ENCODE measurements around the gene CAPN5.
"Not testable (repeated sequence)": the region's sequence is repeated elsewhere in the genome, so short reads cannot be mapped to it uniquely, and the experiment has no call there.

Gene CAPN5

GRCh38 chr11:77096591-77097019, 29.8 kb downstream of the CAPN5 start:
- no peak for DNase-seq (ENCODE audit: low read depth)

- DNase-seq (ENCODE audit: low read depth), result not testable (repeated sequence)
These were observed 30.4 kb downstream of the CAPN5 start for GRCh38 chr11:77097180-77097579.

- DNase-seq (ENCODE audit: low read depth), result no peak
These were observed 33.6 kb downstream of the CAPN5 start for GRCh38 chr11:77100166-77101042.

- DNase-seq (ENCODE audit: low read depth), result no peak
These were observed 34.3 kb downstream of the CAPN5 start for GRCh38 chr11:77101043-77101537.

GRCh38 chr11:77102246-77103210, 35.8 kb downstream of the CAPN5 start, which contains the start of gene OMP:
TSS of gene OMP (plus strand) at chr11:77102840. CDS start at chr11:77102840, 0 bp downstream.
- DNase-seq (ENCODE audit: low read depth), result no peak

GRCh38 chr11:77103319-77103718, 36.5 kb downstream of the CAPN5 start:
- no peak for DNase-seq (ENCODE audit: low read depth)

- DNase-seq (ENCODE audit: low read depth), result no peak
These were observed 38.0 kb downstream of the CAPN5 start for GRCh38 chr11:77104727-77105126.

GRCh38 chr11:77106321-77106720, 39.5 kb downstream of the CAPN5 start:
- no peak for DNase-seq (ENCODE audit: low read depth)

- DNase-seq (ENCODE audit: low read depth), result no peak
These were observed 40.0 kb downstream of the CAPN5 start for GRCh38 chr11:77106759-77107158.

GRCh38 chr11:77107950-77108349, 41.2 kb downstream of the CAPN5 start:
- DNase-seq (ENCODE audit: low read depth), result no peak

- no peak for DNase-seq (ENCODE audit: low read depth)
These were observed 41.7 kb downstream of the CAPN5 start for GRCh38 chr11:77108436-77108835.

GRCh38 chr11:77109236-77110019, 42.7 kb downstream of the CAPN5 start:
- no peak for DNase-seq (ENCODE audit: low read depth)

GRCh38 chr11:77110836-77111235, 44.1 kb downstream of the CAPN5 start:
- DNase-seq (ENCODE audit: low read depth), result no peak

GRCh38 chr11:77111277-77111676, 44.5 kb downstream of the CAPN5 start:
- no peak for DNase-seq (ENCODE audit: low read depth)

GRCh38 chr11:77111946-77112345, 45.2 kb downstream of the CAPN5 start:
- DNase-seq (ENCODE audit: low read depth), result no peak

- no peak for DNase-seq (ENCODE audit: low read depth)
These were observed 46.0 kb downstream of the CAPN5 start for GRCh38 chr11:77112641-77113381.

GRCh38 chr11:77113382-77114088, 46.8 kb downstream of the CAPN5 start:
- no peak for DNase-seq (ENCODE audit: low read depth)

GRCh38 chr11:77114089-77114463, 47.3 kb downstream of the CAPN5 start:
- DNase-seq (ENCODE audit: low read depth), result no peak

- DNase-seq (ENCODE audit: low read depth), result no peak
These were observed 48.4 kb downstream of the CAPN5 start for GRCh38 chr11:77115181-77115611.

- no peak for DNase-seq (ENCODE audit: low read depth)
These were observed 49.2 kb downstream of the CAPN5 start for GRCh38 chr11:77115956-77116355.
